Stomach (tissue), 9 donors: ENCODE measurements around the gene KRT33B. TPM values are rescaled to one million over a fixed set of nuclear protein-coding genes. Genes with fewer than 3 reads are reported as not detected.
A peak's percentile ranks its signal among the peaks of the same experiment; 100 is the strongest.

Experiments
- DNase-seq, 2 donors: peaks; one replicate each; pipeline versions ENCODE4 v3.0.0 to v3.0.0-alpha.2; 2013 to 2019
- H3K27ac ChIP-seq, 5 donors: fragments of 200-600 bp in 4 of 5; sonication (generic) in 4 of 5; one replicate each; pipeline ENCODE4 v1.5.1; 2013 to 2019; ENCODE audit warnings: mild to moderate bottlenecking in 1 of 5, moderate library complexity in 1 of 5
- H3K27me3 ChIP-seq, 3 donors: fragments of 200-600 bp; sonication (generic); one replicate each; pipeline ENCODE4 v1.5.1; 2017 to 2019; ENCODE audit warnings: mixed run types in 1 of 3
- H3K36me3 ChIP-seq, 4 donors: fragments of 200-600 bp; sonication (generic); 1 replicate in 3 of 4; 2 replicates in 1 of 4; pipeline ENCODE4 v1.5.1; 2016 to 2019
- H3K4me1 ChIP-seq, 4 donors: fragments of 200-600 bp; sonication (generic); one replicate each; pipeline ENCODE4 v1.5.1; 2016 to 2019
- H3K4me3 ChIP-seq, 4 donors: fragments of 200-600 bp; sonication (generic) in 3 of 4; one replicate each; pipeline ENCODE4 v1.5.1; 2016 to 2019; ENCODE audit warnings: mild to moderate bottlenecking in 1 of 4
- H3K9me3 ChIP-seq, 4 donors: fragments of 200-600 bp; sonication (generic); one replicate each; pipeline ENCODE4 v1.5.1; 2016 to 2019
- EP300 ChIP-seq: sonication (generic); formaldehyde crosslinking; IDR thresholded peaks from one replicate; pipeline ENCODE4 v1.6.1; 2017; ENCODE audit warnings: antibody characterized with exemption
- POLR2A ChIP-seq, 4 donors: fragments of 450-650 bp; IDR thresholded peaks; one replicate each; pipeline ENCODE4 v1.6.1; 2016; ENCODE audit warnings: antibody characterized with exemption in 4 of 4, control low read depth in 2 of 4, mild to moderate bottlenecking in 1 of 4, moderate library complexity in 1 of 4
- POLR2AphosphoS5 ChIP-seq, 3 donors: sonication (generic); formaldehyde crosslinking; IDR thresholded peaks; one replicate each; pipeline ENCODE4 v1.6.1; 2016; ENCODE audit warnings: antibody characterized with exemption in 3 of 3
- WGBS, 5 donors: extraction: QIAGEN DNeasy Blood & Tissue Kit in 3 of 5; methylation state at CpG; one replicate each; pipeline versions ENCODE4 v1.1.5 to v1.1.7; 2013 to 2018; 5-methylcytosine and 5-hydroxymethylcytosine counted together
- intact Hi-C: fragments of 100-400 bp; cut with DNase I; formaldehyde crosslinking; loops from one replicate; pipeline ENCODE4 v1.15.1; 2023; ENCODE audit warnings: low total_unique reads
- polyA plus RNA-seq, 3 donors: library from polyadenylated mRNA; stranded (reverse); fragments of 200-250 nt; gene quantifications; one replicate each; pipeline ENCODE4 v1.2.3, GENCODE V29; 2013
- total RNA-seq, 5 donors: library from RNA; depleted of rRNA; stranded (reverse); fragments of >200 nt; gene quantifications; one replicate each; pipeline versions ENCODE4 v1.1.0 to v1.2.3, GENCODE V29; 2014 to 2016
- TF ChIP-seq, protein P1 (sequence below), 7 experiments: fragments of 450-650 bp in 4 of 7; fragments of 200-600 bp in 3 of 7; sonication (generic) in 3 of 7; IDR thresholded peaks; one replicate each; pipeline ENCODE4 v1.5.1; 2016 to 2019; ENCODE audit warnings: antibody characterized with exemption in 7 of 7, control low read depth in 2 of 7, mild to moderate bottlenecking in 1 of 7
- donor health status: healthy with polysubstance abuse.
- donor health status: Bipolar disorder and iron deficiency.
- donor health status: healthy.

KRT33B gene
- total and polyA plus RNA-seq, 8 donors, result not detected

GRCh38 chr17:41416479-41416878, 46.9 kb upstream of the KRT33B start:
- Histone ChIP-seq H3K27ac (no peak overlapping the region), H3K27me3 (no peaks in the 10 kb centered on the region), H3K9me3 (no peaks in the 10 kb centered on the region), H3K36me3 (no peaks in the 10 kb centered on the region), H3K4me3 (no peak overlapping the region), H3K4me1 (peaks cover 0 to 20% (median 5%) of the 10 kb centered on the region in 4 donors)
- intact Hi-C loops, result no loop called here
- 77 to 86% (median 81%) methylated on average over 5 of the region's 5 CpGs for WGBS, 5 donors
- DNase-seq, result peak in 1 of 2 donors; percentile 25
- TF ChIP-seq POLR2A (IDR thresholded peaks at IDR 0.05) (no peak), EP300 (no peak), POLR2AphosphoS5 (IDR thresholded peaks at IDR 0.05) (no peak)
- TF ChIP-seq, protein P1, sequence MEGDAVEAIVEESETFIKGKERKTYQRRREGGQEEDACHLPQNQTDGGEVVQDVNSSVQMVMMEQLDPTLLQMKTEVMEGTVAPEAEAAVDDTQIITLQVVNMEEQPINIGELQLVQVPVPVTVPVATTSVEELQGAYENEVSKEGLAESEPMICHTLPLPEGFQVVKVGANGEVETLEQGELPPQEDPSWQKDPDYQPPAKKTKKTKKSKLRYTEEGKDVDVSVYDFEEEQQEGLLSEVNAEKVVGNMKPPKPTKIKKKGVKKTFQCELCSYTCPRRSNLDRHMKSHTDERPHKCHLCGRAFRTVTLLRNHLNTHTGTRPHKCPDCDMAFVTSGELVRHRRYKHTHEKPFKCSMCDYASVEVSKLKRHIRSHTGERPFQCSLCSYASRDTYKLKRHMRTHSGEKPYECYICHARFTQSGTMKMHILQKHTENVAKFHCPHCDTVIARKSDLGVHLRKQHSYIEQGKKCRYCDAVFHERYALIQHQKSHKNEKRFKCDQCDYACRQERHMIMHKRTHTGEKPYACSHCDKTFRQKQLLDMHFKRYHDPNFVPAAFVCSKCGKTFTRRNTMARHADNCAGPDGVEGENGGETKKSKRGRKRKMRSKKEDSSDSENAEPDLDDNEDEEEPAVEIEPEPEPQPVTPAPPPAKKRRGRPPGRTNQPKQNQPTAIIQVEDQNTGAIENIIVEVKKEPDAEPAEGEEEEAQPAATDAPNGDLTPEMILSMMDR (IDR thresholded peaks at IDR 0.05), result no peak

DNA sequence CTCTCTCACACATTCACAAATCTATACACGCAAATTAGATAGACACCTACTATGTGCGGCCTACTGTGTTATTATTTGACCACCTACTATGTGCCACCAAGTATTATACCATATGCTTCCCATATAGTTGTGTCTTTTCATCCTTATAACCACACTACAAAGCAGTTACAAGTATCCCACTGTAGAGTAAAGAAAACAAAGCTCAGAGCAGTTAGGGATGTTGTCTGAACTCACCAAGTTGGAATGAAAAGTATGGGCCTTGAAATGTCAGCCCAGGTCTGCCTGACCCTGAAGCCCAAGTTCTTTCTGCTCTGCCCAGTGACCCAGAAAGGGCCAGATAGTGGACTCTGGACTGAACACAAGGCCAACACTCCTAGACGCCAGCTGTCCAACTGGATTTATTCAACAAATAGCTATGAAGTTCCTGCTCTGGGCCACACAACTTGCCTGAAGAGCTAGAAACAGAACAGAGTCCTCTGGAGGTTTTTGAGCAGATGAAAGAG, 46.3 kb upstream of the KRT33B start:
- H3K9me3 ChIP-seq, result no peaks in the 10 kb centered on the region
- TF ChIP-seq POLR2AphosphoS5 (IDR thresholded peaks at IDR 0.05), result no peak
- TF ChIP-seq, protein P1 (IDR thresholded peaks at IDR 0.05), result no peak
- TF ChIP-seq EP300, result no peak
- TF ChIP-seq POLR2A (IDR thresholded peaks at IDR 0.05), result no peak
- no peaks in the 10 kb centered on the region for H3K36me3 ChIP-seq
- 55 to 70% (median 63%) methylated on average over 3 of the region's 3 CpGs for WGBS, 5 donors
- intact Hi-C loops, result no loop called here
- H3K27ac ChIP-seq, result no peak overlapping the region
- H3K4me1 ChIP-seq, result peaks cover 0 to 20% (median 5%) of the 10 kb centered on the region in 4 donors
- no peak overlapping the region for H3K4me3 ChIP-seq
- H3K27me3 ChIP-seq, result no peaks in the 10 kb centered on the region
- DNase-seq, result no peak

DNA sequence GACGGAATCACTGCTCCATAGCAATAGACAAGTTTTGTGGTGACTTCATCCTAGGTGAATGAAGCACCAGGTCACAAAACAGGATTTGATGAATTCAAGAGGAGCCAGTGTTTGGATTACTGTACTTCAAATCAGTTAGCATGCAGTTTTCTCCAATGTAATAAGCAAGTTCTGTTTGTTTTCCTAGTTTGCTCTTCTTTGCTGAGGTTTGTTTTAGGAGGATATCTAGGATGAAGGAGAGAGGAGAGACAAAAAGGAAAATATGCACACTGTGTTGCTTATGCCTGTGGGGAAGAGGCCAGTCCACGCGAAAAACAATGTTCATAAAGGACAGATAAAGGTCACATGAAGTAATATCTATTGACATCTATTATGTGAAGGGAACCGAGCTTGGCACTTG, 45.8 kb upstream of the KRT33B start:
- Histone ChIP-seq H3K9me3 (no peaks in the 10 kb centered on the region), H3K36me3 (no peaks in the 10 kb centered on the region), H3K4me3 (no peak overlapping the region), H3K27ac (no peak overlapping the region), H3K27me3 (no peaks in the 10 kb centered on the region), H3K4me1 (peaks cover 0 to 20% (median 5%) of the 10 kb centered on the region in 4 donors)
- intact Hi-C loops, result no loop called here
- 74 to 79% (median 76%) methylated on average over 4 of the region's 4 CpGs for WGBS, 5 donors
- DNase-seq, result no peak
- TF ChIP-seq, protein P1 (IDR thresholded peaks at IDR 0.05), result no peak
- no peak for TF ChIP-seq EP300
- TF ChIP-seq POLR2AphosphoS5 (IDR thresholded peaks at IDR 0.05), result no peak
- no peak for TF ChIP-seq POLR2A (IDR thresholded peaks at IDR 0.05)

DNA sequence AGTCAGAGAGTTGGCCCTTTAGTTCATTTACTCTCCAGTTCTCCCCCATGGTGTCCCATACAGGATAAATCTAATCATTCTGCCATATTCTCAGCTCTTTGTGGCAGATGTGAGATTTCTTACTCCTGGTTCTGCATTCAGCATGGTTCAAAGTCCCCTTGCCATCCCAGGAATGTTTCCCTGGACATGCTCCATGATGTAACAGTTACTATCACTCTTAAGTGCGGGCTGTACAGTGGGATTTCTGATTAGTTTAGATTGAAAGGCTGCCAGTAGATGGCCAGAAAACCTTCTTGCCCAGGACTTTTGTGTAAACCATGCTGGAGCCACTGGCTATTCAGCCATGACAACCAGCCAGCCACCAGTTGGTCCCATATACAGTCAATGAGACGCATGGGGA, 44.4 kb upstream of the KRT33B start:
- TF ChIP-seq POLR2A (IDR thresholded peaks at IDR 0.05) (no peak), EP300 (no peak), POLR2AphosphoS5 (IDR thresholded peaks at IDR 0.05) (no peak)
- TF ChIP-seq, protein P1 (IDR thresholded peaks at IDR 0.05), result no peak
- Histone ChIP-seq H3K27me3 (no peaks in the 10 kb centered on the region), H3K9me3 (no peaks in the 10 kb centered on the region), H3K4me3 (no peak overlapping the region), H3K27ac (no peak overlapping the region), H3K36me3 (no peaks in the 10 kb centered on the region), H3K4me1 (peaks cover 0 to 20% (median 5%) of the 10 kb centered on the region in 4 donors)
- DNase-seq, result no peak
- WGBS, 5 donors, result 76 to 92% (median 80%) methylated on average over 2 of the region's 2 CpGs
- intact Hi-C loops, result no loop called here
